ENCODE results near the gene MDM2.
"Not testable (repeated sequence)": the region's sequence is repeated elsewhere in the genome, so short reads cannot be mapped to it uniquely, and the experiment has no call there.

Gene MDM2

DNA sequence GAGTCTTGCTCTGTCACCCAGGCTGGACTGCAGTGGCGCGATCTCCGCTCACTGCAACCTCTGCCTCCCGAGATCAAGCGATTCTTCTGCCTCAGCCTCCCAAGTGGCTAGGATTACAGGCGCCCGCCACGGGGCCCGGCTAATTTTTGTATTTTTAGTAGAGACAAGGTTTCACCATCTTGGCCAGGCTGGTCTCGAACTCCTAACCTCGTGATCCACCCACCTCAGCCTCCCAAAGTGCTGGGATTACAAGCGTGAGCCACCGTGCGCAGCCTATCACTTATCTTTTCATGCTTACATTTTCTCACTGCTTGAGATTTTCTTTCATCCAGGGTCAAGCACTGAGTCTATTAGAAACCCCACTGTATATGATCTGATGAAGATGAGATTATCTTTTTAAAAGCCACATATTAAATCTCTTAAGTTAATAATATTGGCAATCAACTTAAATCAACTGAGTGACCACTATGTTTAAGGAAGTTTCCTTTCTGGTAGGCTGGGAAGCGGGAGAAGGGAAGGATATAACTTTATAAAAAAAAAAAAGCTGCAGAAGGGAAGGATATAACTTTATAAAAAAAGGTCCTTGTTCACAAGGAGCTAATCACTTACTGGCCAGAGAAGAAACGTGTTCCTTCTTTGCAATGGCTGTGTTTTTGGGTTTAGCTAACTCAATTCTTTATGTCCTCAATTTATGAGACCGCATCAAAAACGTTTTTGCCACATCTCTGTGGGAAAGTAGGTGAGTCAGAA is 1.3 kb upstream of the MDM2 start:
- DNase-seq (ENCODE audit: low spot score) = no peak

DNA sequence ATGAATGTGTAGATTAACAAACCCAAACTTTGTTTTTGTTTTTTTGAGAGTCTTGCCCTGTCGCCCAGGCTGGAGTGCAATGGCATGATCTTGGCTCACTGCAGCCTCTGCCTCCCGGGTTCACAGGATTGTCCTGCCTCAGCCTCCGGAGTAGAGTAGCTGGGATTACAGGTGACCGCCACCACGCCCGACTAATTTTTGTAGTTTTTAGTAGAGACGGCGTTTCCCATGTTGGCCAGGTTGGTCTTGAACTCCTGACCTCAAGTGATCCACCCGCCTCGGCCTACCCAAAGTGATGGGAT is 752 bp upstream of the MDM2 start:
- DNase-seq (ENCODE audit: low spot score) = not testable (repeated sequence)

DNA sequence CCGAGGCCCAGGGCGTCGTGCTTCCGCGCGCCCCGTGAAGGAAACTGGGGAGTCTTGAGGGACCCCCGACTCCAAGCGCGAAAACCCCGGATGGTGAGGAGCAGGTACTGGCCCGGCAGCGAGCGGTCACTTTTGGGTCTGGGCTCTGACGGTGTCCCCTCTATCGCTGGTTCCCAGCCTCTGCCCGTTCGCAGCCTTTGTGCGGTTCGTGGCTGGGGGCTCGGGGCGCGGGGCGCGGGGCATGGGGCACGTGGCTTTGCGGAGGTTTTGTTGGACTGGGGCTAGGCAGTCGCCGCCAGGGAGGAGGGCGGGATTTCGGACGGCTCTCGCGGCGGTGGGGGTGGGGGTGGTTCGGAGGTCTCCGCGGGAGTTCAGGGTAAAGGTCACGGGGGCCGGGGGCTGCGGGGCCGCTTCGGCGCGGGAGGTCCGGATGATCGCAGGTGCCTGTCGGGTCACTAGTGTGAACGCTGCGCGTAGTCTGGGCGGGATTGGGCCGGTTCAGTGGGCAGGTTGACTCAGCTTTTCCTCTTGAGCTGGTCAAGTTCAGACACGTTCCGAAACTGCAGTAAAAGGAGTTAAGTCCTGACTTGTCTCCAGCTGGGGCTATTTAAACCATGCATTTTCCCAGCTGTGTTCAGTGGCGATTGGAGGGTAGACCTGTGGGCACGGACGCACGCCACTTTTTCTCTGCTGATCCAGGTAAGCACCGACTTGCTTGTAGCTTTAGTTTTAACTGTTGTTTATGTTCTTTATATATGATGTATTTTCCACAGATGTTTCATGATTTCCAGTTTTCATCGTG is 612 bp downstream of the MDM2 start:
- peak; percentile 74 for DNase-seq (ENCODE audit: low spot score)

DNA sequence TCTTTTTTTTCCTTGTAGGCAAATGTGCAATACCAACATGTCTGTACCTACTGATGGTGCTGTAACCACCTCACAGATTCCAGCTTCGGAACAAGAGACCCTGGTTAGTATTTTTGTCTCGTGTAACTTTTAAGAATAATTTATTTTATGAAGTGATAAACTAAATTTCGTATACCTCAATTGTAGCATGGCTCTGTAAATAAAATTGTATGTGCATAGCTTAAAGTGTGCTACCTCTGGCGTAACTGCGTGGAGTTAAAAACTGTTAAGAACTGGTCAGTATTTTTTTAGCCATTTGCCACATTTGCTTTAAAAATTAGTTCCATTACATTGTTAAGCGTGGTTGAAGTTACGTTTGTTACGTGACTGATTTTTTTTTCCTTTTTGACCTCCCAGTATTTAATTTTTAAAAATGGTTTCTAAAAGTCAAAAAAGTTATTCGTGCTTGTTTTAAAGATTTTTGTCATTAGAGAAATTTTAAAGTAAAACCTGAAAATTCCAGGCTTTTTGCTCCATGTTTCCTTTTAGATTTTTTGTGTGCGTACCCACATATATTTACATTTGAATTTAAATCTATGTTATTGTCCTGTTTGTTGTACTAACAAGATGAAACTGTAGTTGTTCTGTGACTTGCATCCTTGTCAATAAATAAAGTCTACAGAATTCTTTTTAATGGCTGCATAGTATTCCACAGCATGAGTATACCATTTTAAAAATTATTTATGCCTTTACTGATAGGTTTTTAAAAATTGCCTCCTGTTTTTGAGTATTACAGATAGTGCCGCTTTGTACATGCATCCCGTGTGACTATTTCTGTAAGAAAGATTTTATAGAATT is 1.4 kb downstream of the MDM2 start:
- DNase-seq (ENCODE audit: low spot score) = no peak

DNA sequence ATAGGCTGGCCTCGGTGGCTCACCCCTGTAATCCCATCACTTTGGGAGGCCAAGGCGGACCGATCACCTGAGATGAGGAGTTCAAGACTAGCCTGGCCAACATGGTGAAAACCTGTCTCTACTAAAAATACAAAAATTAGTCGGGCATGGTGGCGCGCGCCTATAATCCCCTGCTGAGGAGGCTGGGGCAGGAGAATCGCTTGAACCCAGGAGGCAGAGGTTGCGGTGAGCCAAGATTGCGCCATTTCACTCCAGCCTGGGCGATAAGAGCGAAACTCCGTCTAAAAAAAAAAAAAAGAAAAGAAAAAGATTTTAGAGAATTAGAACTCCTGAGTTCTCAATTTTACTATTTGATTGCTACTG is 2.0 kb downstream of the MDM2 start:
- not testable (repeated sequence) for DNase-seq (ENCODE audit: low spot score)

DNA sequence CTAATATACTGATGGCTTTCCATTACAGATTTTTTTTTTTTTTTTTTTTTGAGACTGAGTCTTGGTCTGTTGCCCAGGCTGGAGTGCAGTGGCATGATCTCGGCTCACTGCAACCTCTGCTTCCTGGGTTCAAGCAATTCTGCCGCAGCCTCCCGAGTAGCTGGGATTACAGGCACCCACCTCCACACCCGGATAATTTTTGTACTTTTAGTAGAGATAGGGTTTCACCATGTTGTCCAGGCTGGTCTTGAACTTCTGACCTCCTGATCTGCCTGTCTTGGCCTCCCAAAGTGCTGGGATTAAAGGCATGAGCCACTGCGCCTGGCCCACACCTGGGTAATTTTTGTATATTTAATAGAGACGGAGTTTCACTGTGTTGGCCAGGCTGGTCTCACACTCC is 3.6 kb downstream of the MDM2 start:
- DNase-seq (ENCODE audit: low spot score) = not testable (repeated sequence)

DNA sequence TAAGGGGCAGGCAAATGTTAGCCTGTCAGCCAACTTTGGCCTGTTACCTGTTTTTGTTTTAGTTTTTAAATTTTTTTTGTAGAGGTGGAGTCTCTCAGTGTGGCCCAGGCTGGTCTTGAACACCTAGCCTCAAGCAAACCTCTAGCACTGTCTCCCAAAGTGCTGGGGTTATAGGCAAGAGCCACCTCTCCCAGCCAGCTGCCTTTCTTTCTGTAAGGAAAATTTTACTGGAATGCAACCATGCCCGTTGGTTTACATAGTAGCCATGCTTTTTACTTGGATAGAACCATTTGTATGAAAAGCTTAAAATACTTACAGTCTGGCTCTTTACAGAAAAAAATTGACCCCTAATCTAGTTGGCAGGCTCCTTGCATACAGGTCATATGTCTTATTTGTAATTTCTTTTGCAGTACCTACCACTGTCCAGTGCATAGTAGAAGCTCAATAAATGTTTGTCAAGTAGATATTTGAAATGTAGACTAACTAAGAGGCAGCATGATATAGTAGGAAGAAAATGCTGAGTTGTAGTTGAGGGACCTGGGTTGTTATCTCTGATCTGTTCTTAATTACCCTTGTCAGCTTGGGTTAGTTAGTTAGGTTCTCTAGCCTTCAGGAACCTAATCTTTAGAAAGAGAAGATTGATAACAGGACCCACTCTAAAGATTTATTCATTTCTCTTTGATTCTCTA is 4.7 kb downstream of the MDM2 start:
- no peak for DNase-seq (ENCODE audit: low spot score)

DNA sequence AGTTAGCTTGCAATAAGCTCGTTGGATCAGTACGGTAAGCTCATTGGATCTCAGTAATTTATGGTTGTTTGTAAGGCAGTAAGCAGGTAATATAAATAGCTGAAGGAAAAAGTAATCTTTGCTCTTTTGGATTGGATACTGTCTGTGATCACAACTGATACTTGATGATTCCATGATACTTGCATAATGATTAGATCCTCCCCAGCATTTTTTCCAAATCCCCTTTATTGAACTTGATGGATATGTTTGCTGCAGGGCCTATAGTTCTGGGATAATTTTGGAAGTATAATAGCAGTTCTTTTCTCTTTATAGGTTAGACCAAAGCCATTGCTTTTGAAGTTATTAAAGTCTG is 5.2 kb downstream of the MDM2 start:
- no peak for DNase-seq (ENCODE audit: low spot score)

DNA sequence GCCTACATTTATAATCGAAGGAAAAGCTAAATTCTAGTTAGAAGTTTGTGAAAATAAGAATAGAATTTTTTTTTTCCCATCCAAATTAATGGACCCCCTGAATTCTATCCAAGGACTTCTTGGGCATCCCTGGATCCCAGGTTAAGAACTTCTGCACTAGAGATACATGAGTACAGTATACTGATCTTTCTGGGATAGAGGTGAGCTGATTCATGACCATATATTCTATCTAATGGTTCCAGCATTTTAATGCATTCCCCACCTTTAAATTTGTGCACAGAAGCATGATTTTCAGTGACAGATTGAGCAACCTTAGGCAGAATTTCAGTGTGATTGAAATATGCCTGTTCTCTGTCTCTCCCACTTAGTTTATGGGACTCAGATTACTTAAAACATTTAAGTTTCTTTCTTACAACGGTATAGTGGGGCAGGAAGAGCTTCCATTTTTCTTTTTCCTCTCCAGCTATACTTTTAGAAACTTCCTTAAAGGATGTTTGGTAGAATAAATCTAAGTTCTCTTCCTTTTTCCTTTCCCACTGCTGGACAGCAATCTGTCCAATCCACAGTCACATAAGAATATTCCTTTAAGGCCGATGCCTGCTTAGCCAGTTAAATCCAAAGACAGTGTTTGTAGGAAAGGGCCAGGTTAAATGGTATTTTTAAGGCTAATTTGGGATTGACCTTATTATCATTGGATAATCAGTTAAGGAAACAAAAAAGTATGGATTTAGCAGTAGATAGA is 6.7 kb downstream of the MDM2 start:
- DNase-seq (ENCODE audit: low spot score) = no peak

DNA sequence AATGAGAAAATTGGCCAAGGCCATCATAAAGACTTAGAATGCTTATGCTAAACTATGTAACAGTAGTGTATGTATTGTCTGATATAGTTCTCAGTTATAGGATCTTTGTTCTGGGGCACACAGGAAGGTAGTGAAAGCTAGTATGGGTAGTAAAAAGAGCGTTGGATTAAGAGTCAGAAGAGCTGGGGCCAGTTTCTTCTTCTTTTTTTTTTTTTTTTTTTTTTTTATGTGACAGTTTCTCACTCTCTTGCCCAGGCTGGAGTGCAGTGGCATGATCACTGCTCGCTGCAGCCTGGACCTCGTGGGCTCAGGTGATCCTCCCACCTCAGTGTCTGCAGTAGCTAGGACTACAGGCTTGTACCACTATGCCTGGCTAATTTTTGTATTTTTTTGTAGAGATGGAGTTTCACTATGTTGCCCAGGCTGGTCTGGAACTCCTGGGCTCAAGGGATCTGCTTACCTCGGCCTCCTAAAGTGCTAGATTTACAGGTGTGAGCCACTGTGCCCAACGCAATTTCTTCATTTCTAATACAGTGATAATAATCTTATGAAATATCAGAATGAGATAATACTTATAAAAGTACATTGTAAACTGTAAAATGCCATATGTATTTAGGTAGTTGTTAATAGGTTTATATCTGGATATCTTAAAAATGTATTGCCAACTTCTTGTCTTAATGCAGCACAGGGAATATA is 7.4 kb downstream of the MDM2 start:
- DNase-seq (ENCODE audit: low spot score) = no peak

DNA sequence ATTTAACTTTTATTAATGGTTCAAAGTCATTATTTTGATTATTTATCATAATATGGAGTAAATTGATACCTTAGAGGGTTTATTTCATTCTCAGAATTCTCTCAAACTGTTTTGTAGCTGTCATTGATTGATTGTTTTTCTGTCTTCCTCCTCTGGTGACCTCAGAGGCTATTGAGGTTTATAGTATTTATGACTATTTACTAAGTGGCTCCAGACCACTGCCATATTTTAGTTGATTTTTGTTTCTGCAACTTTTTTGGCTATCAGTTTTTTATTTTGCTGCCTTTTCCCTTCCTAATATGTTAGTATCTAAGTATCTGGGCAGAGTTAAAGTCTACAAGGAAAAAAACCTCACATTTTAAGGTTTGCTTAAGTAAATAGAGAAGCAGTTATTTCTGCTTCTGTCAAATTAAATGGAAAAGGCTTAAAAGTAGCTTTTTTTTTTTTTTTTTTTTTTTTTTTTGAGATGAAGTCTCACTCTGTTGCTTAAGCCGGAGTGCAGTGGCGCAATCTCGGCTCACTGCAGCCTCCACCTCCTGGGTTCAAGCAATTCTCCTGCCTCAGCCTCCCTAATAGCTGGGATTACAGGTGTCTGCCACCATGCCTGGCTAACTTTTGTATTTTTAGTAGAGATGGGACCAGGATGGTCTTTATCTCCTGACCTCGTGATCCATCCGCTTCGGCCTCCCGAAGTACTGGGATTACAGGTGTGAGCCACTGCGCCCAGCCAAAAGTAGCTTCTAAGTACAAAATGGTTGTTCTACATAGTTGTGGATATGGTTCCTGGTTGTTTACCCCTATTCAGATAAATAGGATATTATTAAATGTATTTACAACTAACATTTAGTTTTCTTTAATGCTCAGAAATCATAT is 8.2 kb downstream of the MDM2 start:
- no peak for DNase-seq (ENCODE audit: low spot score)

DNA sequence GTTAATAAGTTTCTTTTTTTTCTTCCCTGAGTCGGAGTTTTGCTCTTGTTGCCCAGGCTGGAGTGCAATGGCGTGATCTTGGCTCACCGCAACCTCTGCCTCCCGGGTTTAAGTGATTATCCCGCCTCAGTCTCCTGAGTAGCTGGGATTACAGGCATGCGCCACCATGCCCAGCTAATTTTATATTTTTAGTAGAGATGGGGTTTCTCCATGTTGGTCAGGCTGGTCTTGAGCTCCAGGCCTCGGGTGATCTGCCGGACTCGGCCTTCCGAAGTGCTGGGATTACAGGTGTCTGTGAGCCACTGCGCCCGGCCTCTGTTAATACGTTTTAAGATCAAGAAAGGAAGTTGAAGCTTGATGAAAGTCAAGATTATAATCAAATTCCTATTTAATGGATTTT is 11.5 kb downstream of the MDM2 start:
- not testable (repeated sequence) for DNase-seq (ENCODE audit: low spot score)

DNA sequence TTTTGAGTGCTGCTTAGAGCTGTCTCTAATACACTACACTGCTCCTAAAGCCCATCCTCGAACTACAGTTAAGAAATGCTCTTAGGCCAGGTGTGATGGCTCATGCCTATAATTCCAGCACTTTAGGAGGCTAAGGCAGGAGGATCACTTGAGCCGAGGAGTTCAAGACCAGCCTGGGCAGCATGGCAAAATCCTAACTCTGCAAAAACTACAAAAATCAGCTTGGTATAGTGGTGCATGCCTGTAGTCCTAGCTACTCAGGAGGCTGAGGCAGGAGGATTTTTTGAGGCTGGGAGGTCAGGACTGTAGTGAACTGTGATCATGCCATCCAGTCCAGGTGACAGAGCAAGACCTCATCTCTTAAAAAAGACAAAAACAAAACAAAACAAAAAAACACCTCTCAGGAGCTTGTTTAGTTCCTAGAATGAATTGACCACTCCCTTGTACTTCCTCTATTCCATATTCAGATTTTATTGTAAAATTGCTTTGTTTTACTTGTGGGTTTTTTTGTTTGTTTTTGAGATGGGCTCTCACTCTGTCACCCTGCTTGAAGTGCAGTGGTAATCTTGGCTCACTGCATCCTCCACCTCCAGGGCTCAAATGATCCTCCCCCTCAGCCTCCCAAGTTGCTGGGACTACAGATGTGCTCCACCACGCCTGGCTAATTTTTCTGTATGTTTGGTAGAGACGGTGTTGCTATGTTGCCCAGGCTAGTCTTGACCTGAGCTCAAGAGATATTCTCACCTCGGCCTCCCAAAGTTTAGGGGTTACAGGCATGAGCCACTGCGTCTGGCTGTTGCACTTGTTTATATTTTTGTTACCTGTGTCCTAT is 13.6 kb downstream of the MDM2 start:
- no peak for DNase-seq (ENCODE audit: low spot score)

DNA sequence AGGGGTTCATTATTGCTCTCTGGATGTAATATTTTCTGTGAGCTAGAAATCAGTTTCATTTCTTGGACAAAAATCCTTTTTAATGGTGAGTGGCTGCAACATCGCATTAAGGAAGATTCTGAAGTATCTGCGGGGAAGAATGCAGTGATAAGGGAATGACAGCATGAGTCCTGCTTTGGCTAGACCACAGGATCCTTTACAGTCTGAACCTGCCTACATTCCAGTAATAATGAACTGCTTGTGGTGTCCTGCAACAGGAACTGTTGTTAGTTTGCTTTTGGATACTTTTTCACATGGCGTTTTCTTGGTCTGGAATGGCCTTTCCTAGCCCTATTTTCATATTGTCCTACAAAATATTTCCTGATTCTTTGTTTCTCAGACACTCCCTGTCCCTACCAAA is 15.7 kb downstream of the MDM2 start:
- no peak for DNase-seq (ENCODE audit: low spot score)

DNA sequence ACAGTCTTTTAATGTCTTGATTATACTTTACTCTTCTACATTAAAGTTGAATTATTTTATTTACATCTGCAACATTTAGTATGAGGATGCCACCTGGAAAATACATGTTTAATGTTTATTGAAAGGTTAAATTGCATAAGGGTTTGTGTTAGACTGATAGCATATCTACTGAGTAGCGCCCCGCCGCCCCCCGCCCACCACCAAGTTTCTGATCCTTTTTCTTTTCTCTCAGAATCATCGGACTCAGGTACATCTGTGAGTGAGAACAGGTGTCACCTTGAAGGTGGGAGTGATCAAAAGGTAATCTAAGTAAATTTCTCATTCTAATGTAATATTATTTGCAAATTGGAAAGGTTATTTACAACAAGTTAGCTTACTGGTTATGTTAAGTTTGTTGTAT is 16.2 kb downstream of the MDM2 start:
- DNase-seq (ENCODE audit: low spot score) = no peak

DNA sequence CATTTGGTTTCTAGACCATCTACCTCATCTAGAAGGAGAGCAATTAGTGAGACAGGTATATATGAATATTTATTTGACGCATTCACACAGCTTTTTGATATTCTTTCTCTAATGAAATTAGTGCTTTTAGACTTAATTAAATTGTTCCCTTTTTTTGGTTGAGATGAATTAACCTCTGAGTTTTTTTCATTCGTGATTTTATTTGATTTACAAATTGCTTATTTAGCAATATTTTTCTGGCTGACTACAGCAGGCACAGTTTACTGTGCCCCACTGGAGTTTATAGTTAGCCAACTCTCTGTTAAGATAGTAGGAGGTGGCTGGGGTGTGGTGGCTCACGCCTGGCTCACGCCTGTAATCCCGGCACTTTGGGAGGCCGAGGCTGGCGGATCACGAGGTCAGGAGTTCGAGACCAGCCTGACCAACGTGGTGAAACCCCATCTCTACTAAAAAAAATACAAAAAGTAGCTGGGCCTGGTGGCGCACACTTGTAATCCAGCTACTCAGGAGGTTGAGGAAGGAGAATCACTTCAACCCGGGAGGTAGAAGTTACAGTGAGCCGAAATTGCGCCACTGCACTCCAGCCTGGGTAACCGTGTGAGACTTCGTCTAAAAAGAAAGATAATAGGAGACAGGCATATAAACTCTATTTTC is 16.7 kb downstream of the MDM2 start:
- no peak for DNase-seq (ENCODE audit: low spot score)

DNA sequence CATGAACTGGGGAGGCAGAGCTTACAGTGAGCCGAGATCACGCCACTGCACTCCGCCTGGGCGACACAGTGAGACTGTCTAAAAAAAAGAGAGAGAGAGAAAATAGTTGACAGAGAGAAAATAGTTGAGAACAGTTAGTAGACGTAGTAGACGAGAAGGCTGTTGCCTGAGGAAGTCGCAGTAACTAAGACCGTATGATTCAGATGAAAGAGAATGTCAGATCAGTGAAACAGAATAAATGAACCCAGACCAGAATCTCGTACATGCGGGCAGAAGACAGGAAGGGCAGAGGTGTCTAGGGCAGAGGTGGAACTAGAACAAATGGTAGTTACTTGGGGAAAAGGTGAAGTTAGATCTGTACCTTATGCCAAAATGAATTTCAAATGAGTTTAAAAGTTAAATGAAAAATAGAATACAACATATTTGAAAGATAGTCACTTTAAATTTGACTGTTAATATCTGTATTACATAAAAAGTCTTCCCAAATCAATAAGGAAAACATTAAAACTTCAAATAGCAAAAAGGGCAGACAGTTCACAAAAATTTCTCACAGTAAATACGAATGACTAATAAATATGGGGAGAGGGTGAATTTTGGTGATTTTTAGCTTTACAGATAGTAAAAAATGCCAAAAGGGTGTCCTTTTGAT is 17.7 kb downstream of the MDM2 start:
- DNase-seq (ENCODE audit: low spot score) = no peak
